Measurements from ENCODE around the gene UGDH.

Gene UGDH

GRCh38 chr4:39530682-39531081, 3.4 kb upstream of the UGDH start:
- Histone ChIP-seq H3K27ac (ENCODE audit: low read depth, low read length) (no peak overlapping the region), H3K9ac (ENCODE audit: low read length) (no peak overlapping the region), H2AFZ (ENCODE audit: low read depth, low read length, severe bottlenecking) (no peak overlapping the region), H3K9me3 (ENCODE audit: insufficient read depth, low read length) (peaks cover 16% of the 10 kb centered on the region; the same call in 1 of the 2 replicates), H4K20me1 (ENCODE audit: low read depth, low read length) (no peaks in the 10 kb centered on the region), H3K4me3 (ENCODE audit: insufficient read depth, low read length, poor library complexity, severe bottlenecking) (no peak overlapping the region), H3K4me2 (ENCODE audit: low read depth, low read length, poor library complexity, severe bottlenecking) (no peak overlapping the region), H3K79me2 (ENCODE audit: insufficient read depth, low read length) (no peaks in the 10 kb centered on the region; the same call in 1 of the 2 replicates), H3K9me2 (replicated peaks; ENCODE audit: insufficient read depth, low read length) (no peaks in the 10 kb centered on the region), H3K36me3 (ENCODE audit: low read length) (no peaks in the 10 kb centered on the region), H3K27me3 (ENCODE audit: low read length) (no peaks in the 10 kb centered on the region), H3F3A (ENCODE audit: insufficient read depth) (peaks cover 3% of the 10 kb centered on the region; the same call in 1 of the 2 replicates)
- TF ChIP-seq EZH2phosphoT487 (conservative IDR thresholded peaks at IDR 0.05; ENCODE audit: low read length) (no peak), CTCF (IDR thresholded peaks at IDR 0.05; ENCODE audit: insufficient read depth, low read length, poor library complexity, severe bottlenecking) (no peak)

GRCh38 chr4:39529534-39529933, 2.3 kb upstream of the UGDH start:
- Histone ChIP-seq H3F3A (ENCODE audit: insufficient read depth) (peaks cover 3% of the 10 kb centered on the region; the same call in 1 of the 2 replicates), H3K79me2 (ENCODE audit: insufficient read depth, low read length) (no peaks in the 10 kb centered on the region; the same call in 1 of the 2 replicates), H3K27ac (ENCODE audit: low read depth, low read length) (no peak overlapping the region), H3K9ac (ENCODE audit: low read length) (no peak overlapping the region), H3K9me2 (replicated peaks; ENCODE audit: insufficient read depth, low read length) (no peaks in the 10 kb centered on the region), H3K27me3 (ENCODE audit: low read length) (no peaks in the 10 kb centered on the region), H2AFZ (ENCODE audit: low read depth, low read length, severe bottlenecking) (no peak overlapping the region), H3K36me3 (ENCODE audit: low read length) (no peaks in the 10 kb centered on the region), H3K4me3 (ENCODE audit: insufficient read depth, low read length, poor library complexity, severe bottlenecking) (no peak overlapping the region), H4K20me1 (ENCODE audit: low read depth, low read length) (no peaks in the 10 kb centered on the region), H3K9me3 (ENCODE audit: insufficient read depth, low read length) (peaks cover 16% of the 10 kb centered on the region; the same call in 1 of the 2 replicates), H3K4me2 (ENCODE audit: low read depth, low read length, poor library complexity, severe bottlenecking) (no peak overlapping the region)
- TF ChIP-seq CTCF (IDR thresholded peaks at IDR 0.05; ENCODE audit: insufficient read depth, low read length, poor library complexity, severe bottlenecking) (no peak), EZH2phosphoT487 (conservative IDR thresholded peaks at IDR 0.05; ENCODE audit: low read length) (no peak)

- Histone ChIP-seq H3K4me3 (ENCODE audit: insufficient read depth, low read length, poor library complexity, severe bottlenecking) (peak overlapping the region; percentile 75), H3K27me3 (ENCODE audit: low read length) (no peaks in the 10 kb centered on the region), H4K20me1 (ENCODE audit: low read depth, low read length) (no peaks in the 10 kb centered on the region), H3K79me2 (ENCODE audit: insufficient read depth, low read length) (no peaks in the 10 kb centered on the region; the same call in none of the 2 replicates), H3K9me3 (ENCODE audit: insufficient read depth, low read length) (peaks cover 16% of the 10 kb centered on the region; the same call in 1 of the 2 replicates), H3K4me2 (ENCODE audit: low read depth, low read length, poor library complexity, severe bottlenecking) (peak overlapping the region; percentile 73), H3K9ac (ENCODE audit: low read length) (peak overlapping the region; percentile 68), H3K27ac (ENCODE audit: low read depth, low read length) (no peak overlapping the region), H3K36me3 (ENCODE audit: low read length) (no peaks in the 10 kb centered on the region), H2AFZ (ENCODE audit: low read depth, low read length, severe bottlenecking) (peak overlapping the region; percentile 80), H3K9me2 (replicated peaks; ENCODE audit: insufficient read depth, low read length) (no peaks in the 10 kb centered on the region), H3F3A (ENCODE audit: insufficient read depth) (peaks cover 3% of the 10 kb centered on the region; the same call in 1 of the 2 replicates)
- TF ChIP-seq EZH2phosphoT487 (conservative IDR thresholded peaks at IDR 0.05; ENCODE audit: low read length) (no peak), CTCF (IDR thresholded peaks at IDR 0.05; ENCODE audit: insufficient read depth, low read length, poor library complexity, severe bottlenecking) (no peak)
Measured at GRCh38 chr4:39528061-39528465, 824 bp upstream of the UGDH start.

Data from SU-DHL-6 (cell line).